ENCODE measurements around the gene PTPRC.

PTPRC gene

GRCh38 chr1:198765416-198765815 is 126.6 kb downstream of the PTPRC start:
- Histone ChIP-seq H3K79me2 (ENCODE audit: control insufficient read depth, insufficient read depth, low read length, poor library complexity) (no peaks in the 10 kb centered on the region), H3K27ac (ENCODE audit: low read depth, low read length) (no peak overlapping the region), H2AK5ac (ENCODE audit: low read length) (no peak overlapping the region), H3K4me3 (ENCODE audit: low read depth, low read length) (no peak overlapping the region), H2BK5ac (ENCODE audit: low read depth, low read length, poor library complexity) (no peak overlapping the region), H4K91ac (ENCODE audit: low read depth, low read length) (no peak overlapping the region), H3K36me3 (ENCODE audit: control insufficient read depth in 1 of 2, insufficient read depth in 2 of 2, low read length in 2 of 2) (no peaks in the 10 kb centered on the region), H3K23ac (ENCODE audit: low read length) (no peak overlapping the region), H3K4me2 (ENCODE audit: low read length) (no peak overlapping the region), H2BK120ac (ENCODE audit: insufficient read depth, low read length, poor library complexity) (no peak overlapping the region), H3K4ac (ENCODE audit: low read depth, low read length) (no peak overlapping the region), H2BK12ac (ENCODE audit: low read length) (no peak overlapping the region), H3K14ac (ENCODE audit: low read length) (no peak overlapping the region), H2AFZ (ENCODE audit: insufficient read depth, low read length, poor library complexity) (no peak overlapping the region), H3K9ac (ENCODE audit: low read length) (no peak overlapping the region), H3K4me1 (ENCODE audit: control insufficient read depth in 1 of 2, insufficient read depth in 2 of 2, low read length in 2 of 2) (no peaks in the 10 kb centered on the region), H3K18ac (ENCODE audit: low read length) (no peak overlapping the region), H3K27me3 (ENCODE audit: insufficient read depth, low read length) (no peaks in the 10 kb centered on the region), H3K9me3 (ENCODE audit: insufficient read depth, low read depth, low read length) (no peaks in the 10 kb centered on the region), H4K8ac (ENCODE audit: low read depth, low read length) (no peak overlapping the region), H4K12ac (ENCODE audit: low read depth, low read length) (no peak overlapping the region), H3K79me1 (ENCODE audit: low read length) (no peaks in the 10 kb centered on the region)
- no peak for DNase-seq

GRCh38 chr1:198771563-198772153 is 132.8 kb downstream of the PTPRC start:
- H3K36me3 ChIP-seq (ENCODE audit: control insufficient read depth in 1 of 2, insufficient read depth in 2 of 2, low read length in 2 of 2), result no peaks in the 10 kb centered on the region
- no peaks in the 10 kb centered on the region for H3K79me2 ChIP-seq (ENCODE audit: control insufficient read depth, insufficient read depth, low read length, poor library complexity)
- no peaks in the 10 kb centered on the region for H3K27me3 ChIP-seq (ENCODE audit: insufficient read depth, low read length)
- no peaks in the 10 kb centered on the region for H3K4me1 ChIP-seq (ENCODE audit: control insufficient read depth in 1 of 2, insufficient read depth in 2 of 2, low read length in 2 of 2)
- no peak overlapping the region for H2BK120ac ChIP-seq (ENCODE audit: insufficient read depth, low read length, poor library complexity)
- H3K4ac ChIP-seq (ENCODE audit: low read depth, low read length), result no peak overlapping the region
- no CpG with 5 or more reads among the region's 3 CpGs for WGBS (ENCODE audit: extremely low coverage, insufficient coverage, insufficient read length)
- H3K9me3 ChIP-seq (ENCODE audit: insufficient read depth, low read depth, low read length), result no peaks in the 10 kb centered on the region
- H3K4me3 ChIP-seq (ENCODE audit: low read depth, low read length), result no peak overlapping the region
- no peak overlapping the region for H3K14ac ChIP-seq (ENCODE audit: low read length)
- no peaks in the 10 kb centered on the region for H3K79me1 ChIP-seq (ENCODE audit: low read length)
- H4K8ac ChIP-seq (ENCODE audit: low read depth, low read length), result no peak overlapping the region
- H3K9ac ChIP-seq (ENCODE audit: low read length), result no peak overlapping the region
- no peak overlapping the region for H2BK5ac ChIP-seq (ENCODE audit: low read depth, low read length, poor library complexity)
- no peak overlapping the region for H3K4me2 ChIP-seq (ENCODE audit: low read length)
- peak in 1 of 2 donors; percentile 43 for DNase-seq
- H3K23ac ChIP-seq (ENCODE audit: low read length), result no peak overlapping the region
- no peak overlapping the region for H2AFZ ChIP-seq (ENCODE audit: insufficient read depth, low read length, poor library complexity)
- no peak overlapping the region for H4K91ac ChIP-seq (ENCODE audit: low read depth, low read length)
- no peak overlapping the region for H3K18ac ChIP-seq (ENCODE audit: low read length)
- H4K12ac ChIP-seq (ENCODE audit: low read depth, low read length), result no peak overlapping the region
- no peak overlapping the region for H2AK5ac ChIP-seq (ENCODE audit: low read length)
- H2BK12ac ChIP-seq (ENCODE audit: low read length), result no peak overlapping the region
- no peak overlapping the region for H3K27ac ChIP-seq (ENCODE audit: low read depth, low read length)

- no peak overlapping the region for H3K4me2 ChIP-seq (ENCODE audit: low read length)
- H3K27me3 ChIP-seq (ENCODE audit: insufficient read depth, low read length), result no peaks in the 10 kb centered on the region
- no peaks in the 10 kb centered on the region for H3K36me3 ChIP-seq (ENCODE audit: control insufficient read depth in 1 of 2, insufficient read depth in 2 of 2, low read length in 2 of 2)
- no peak for DNase-seq
- H3K18ac ChIP-seq (ENCODE audit: low read length), result no peak overlapping the region
- H3K79me2 ChIP-seq (ENCODE audit: control insufficient read depth, insufficient read depth, low read length, poor library complexity), result no peaks in the 10 kb centered on the region
- no peak overlapping the region for H3K9ac ChIP-seq (ENCODE audit: low read length)
- no peaks in the 10 kb centered on the region for H3K4me1 ChIP-seq (ENCODE audit: control insufficient read depth in 1 of 2, insufficient read depth in 2 of 2, low read length in 2 of 2)
- H2BK5ac ChIP-seq (ENCODE audit: low read depth, low read length, poor library complexity), result no peak overlapping the region
- no peak overlapping the region for H3K4ac ChIP-seq (ENCODE audit: low read depth, low read length)
- no peak overlapping the region for H2BK120ac ChIP-seq (ENCODE audit: insufficient read depth, low read length, poor library complexity)
- H3K14ac ChIP-seq (ENCODE audit: low read length), result no peak overlapping the region
- H3K9me3 ChIP-seq (ENCODE audit: insufficient read depth, low read depth, low read length), result no peaks in the 10 kb centered on the region
- no peaks in the 10 kb centered on the region for H3K79me1 ChIP-seq (ENCODE audit: low read length)
- no peak overlapping the region for H2BK12ac ChIP-seq (ENCODE audit: low read length)
- no peak overlapping the region for H2AFZ ChIP-seq (ENCODE audit: insufficient read depth, low read length, poor library complexity)
- no peak overlapping the region for H4K12ac ChIP-seq (ENCODE audit: low read depth, low read length)
- no peak overlapping the region for H3K27ac ChIP-seq (ENCODE audit: low read depth, low read length)
- no peak overlapping the region for H4K91ac ChIP-seq (ENCODE audit: low read depth, low read length)
- no peak overlapping the region for H4K8ac ChIP-seq (ENCODE audit: low read depth, low read length)
- no peak overlapping the region for H3K23ac ChIP-seq (ENCODE audit: low read length)
- no peak overlapping the region for H2AK5ac ChIP-seq (ENCODE audit: low read length)
- H3K4me3 ChIP-seq (ENCODE audit: low read depth, low read length), result no peak overlapping the region
These were observed 133.8 kb downstream of the PTPRC start for GRCh38 chr1:198772626-198773025.

- no peak overlapping the region for H3K4ac ChIP-seq (ENCODE audit: low read depth, low read length)
- no peak overlapping the region for H3K18ac ChIP-seq (ENCODE audit: low read length)
- DNase-seq, result no peak
- no peak overlapping the region for H3K9ac ChIP-seq (ENCODE audit: low read length)
- H3K27ac ChIP-seq (ENCODE audit: low read depth, low read length), result no peak overlapping the region
- no peaks in the 10 kb centered on the region for H3K36me3 ChIP-seq (ENCODE audit: control insufficient read depth in 1 of 2, insufficient read depth in 2 of 2, low read length in 2 of 2)
- no peaks in the 10 kb centered on the region for H3K27me3 ChIP-seq (ENCODE audit: insufficient read depth, low read length)
- no peak overlapping the region for H4K8ac ChIP-seq (ENCODE audit: low read depth, low read length)
- no peak overlapping the region for H2BK5ac ChIP-seq (ENCODE audit: low read depth, low read length, poor library complexity)
- no peak overlapping the region for H2BK120ac ChIP-seq (ENCODE audit: insufficient read depth, low read length, poor library complexity)
- no peaks in the 10 kb centered on the region for H3K9me3 ChIP-seq (ENCODE audit: insufficient read depth, low read depth, low read length)
- H3K14ac ChIP-seq (ENCODE audit: low read length), result no peak overlapping the region
- H2AFZ ChIP-seq (ENCODE audit: insufficient read depth, low read length, poor library complexity), result no peak overlapping the region
- H3K4me2 ChIP-seq (ENCODE audit: low read length), result no peak overlapping the region
- H3K4me3 ChIP-seq (ENCODE audit: low read depth, low read length), result no peak overlapping the region
- H3K23ac ChIP-seq (ENCODE audit: low read length), result no peak overlapping the region
- H4K12ac ChIP-seq (ENCODE audit: low read depth, low read length), result no peak overlapping the region
- no CpG with 5 or more reads among the region's 1 CpG for WGBS (ENCODE audit: extremely low coverage, insufficient coverage, insufficient read length)
- no peak overlapping the region for H2BK12ac ChIP-seq (ENCODE audit: low read length)
- no peak overlapping the region for H4K91ac ChIP-seq (ENCODE audit: low read depth, low read length)
- no peaks in the 10 kb centered on the region for H3K4me1 ChIP-seq (ENCODE audit: control insufficient read depth in 1 of 2, insufficient read depth in 2 of 2, low read length in 2 of 2)
- no peak overlapping the region for H2AK5ac ChIP-seq (ENCODE audit: low read length)
- no peaks in the 10 kb centered on the region for H3K79me1 ChIP-seq (ENCODE audit: low read length)
- H3K79me2 ChIP-seq (ENCODE audit: control insufficient read depth, insufficient read depth, low read length, poor library complexity), result no peaks in the 10 kb centered on the region
These were observed 134.2 kb downstream of the PTPRC start for GRCh38 chr1:198773030-198773429.
